Tracheal epithelial cell (primary cell): ENCODE measurements around the gene CASP8. TPM values are rescaled to one million over a fixed set of nuclear protein-coding genes. Genes with fewer than 3 reads are reported as not detected.

Experiments
- total RNA-seq: library from RNA; depleted of rRNA; stranded (reverse); fragments of >200 nt; gene quantifications from 2 replicates; pipeline ENCODE4 v1.2.1, GENCODE V29; 2014

Gene CASP8
- total RNA-seq = 30.6 and 35.6 TPM in 2 replicates

GRCh38 chr2:201260302-201260800 lies at the start of gene CASP8:
Gene CASP8, plus strand, starts transcription at chr2:201260536. Its CDS starts 5,951 bp downstream, at chr2:201266487.

Other genes with a start within 250 kb of the CASP8 start
- 5.8 and 8.4 TPM in 2 replicates for gene HYCC2, start 188.9 kb upstream of the CASP8 start, total RNA-seq
- 54.2 and 66.3 TPM in 2 replicates for gene NDUFB3, start 188.5 kb upstream of the CASP8 start, total RNA-seq
- 92.3 and 155 TPM in 2 replicates for gene CFLAR, start 144.4 kb upstream of the CASP8 start, total RNA-seq
- gene CASP10, start 77.4 kb upstream of the CASP8 start, total RNA-seq = 4.9 and 7.5 TPM in 2 replicates
- gene FLACC1, start 96.8 kb downstream of the CASP8 start, total RNA-seq = not detected in 2 replicates
- 8.7 and 15.2 TPM in 2 replicates for gene TRAK2, start 190.9 kb downstream of the CASP8 start, total RNA-seq
- gene STRADB, start 191.2 kb downstream of the CASP8 start, total RNA-seq = 20.7 and 23.9 TPM in 2 replicates